Measurements from ENCODE around the gene BRINP1.

The BRINP1 gene

GRCh38 chr9:119291554-119291953, 77.7 kb downstream of the BRINP1 start:
- no peak for DNase-seq (ENCODE audit: low read depth)
- no peak for TF ChIP-seq CTCF (IDR thresholded peaks at IDR 0.05; ENCODE audit: low read depth, low read length, missing control alignments)
- H3K4me3 ChIP-seq (ENCODE audit: low read depth, low read length), result no peak overlapping the region

- TF ChIP-seq CTCF (IDR thresholded peaks at IDR 0.05; ENCODE audit: low read depth, low read length, missing control alignments), result peak; percentile 74
- no peak overlapping the region for H3K4me3 ChIP-seq (ENCODE audit: low read depth, low read length)
- DNase-seq (ENCODE audit: low read depth), result peak; percentile 34
These were observed 79.3 kb downstream of the BRINP1 start for GRCh38 chr9:119289740-119290433.

GRCh38 chr9:119284587-119285337, 84.5 kb downstream of the BRINP1 start:
- DNase-seq (ENCODE audit: low read depth), result no peak
- TF ChIP-seq CTCF (IDR thresholded peaks at IDR 0.05; ENCODE audit: low read depth, low read length, missing control alignments), result no peak
- no peak overlapping the region for H3K4me3 ChIP-seq (ENCODE audit: low read depth, low read length)

- no peak for DNase-seq (ENCODE audit: low read depth)
- no peak overlapping the region for H3K4me3 ChIP-seq (ENCODE audit: low read depth, low read length)
- peak; percentile 29 for TF ChIP-seq CTCF (IDR thresholded peaks at IDR 0.05; ENCODE audit: low read depth, low read length, missing control alignments)
These were observed 85.1 kb downstream of the BRINP1 start for GRCh38 chr9:119284118-119284517.

- no peak overlapping the region for H3K4me3 ChIP-seq (ENCODE audit: low read depth, low read length)
- TF ChIP-seq CTCF (IDR thresholded peaks at IDR 0.05; ENCODE audit: low read depth, low read length, missing control alignments), result no peak
These were observed 86.0 kb downstream of the BRINP1 start for GRCh38 chr9:119283078-119283794.

GRCh38 chr9:119282476-119283077, 86.7 kb downstream of the BRINP1 start:
- no peak for DNase-seq (ENCODE audit: low read depth)
- TF ChIP-seq CTCF (IDR thresholded peaks at IDR 0.05; ENCODE audit: low read depth, low read length, missing control alignments), result no peak
- H3K4me3 ChIP-seq (ENCODE audit: low read depth, low read length), result no peak overlapping the region

More at GRCh38 chr9:119283078-119283794, 86.0 kb downstream of the BRINP1 start:
- DNase-seq (ENCODE audit: low read depth), result no peak

Data from GM12864 (cell line).